Measurements from ENCODE around the gene WNT2. TPM values are rescaled to one million over a fixed set of nuclear protein-coding genes. Genes with fewer than 3 reads are reported as not detected.

The WNT2 gene
- total RNA-seq, 4 donors from 2014 or later: 0.68 to 0.99 TPM; not detected in 2

GRCh38 chr7:117227091-117227490, 95.8 kb downstream of the WNT2 start:
- no peak overlapping the region for H3K4me3 ChIP-seq
- no peaks in the 10 kb centered on the region for H3K4me1 ChIP-seq
- no peaks in the 10 kb centered on the region for H3K27me3 ChIP-seq
- TF ChIP-seq POLR2AphosphoS5 (IDR thresholded peaks at IDR 0.05) (no peak), CTCF (IDR thresholded peaks at IDR 0.05) (no peak), EP300 (IDR thresholded peaks at IDR 0.05) (no peak), POLR2A (IDR thresholded peaks at IDR 0.05) (no peak)
- no peak overlapping the region for H3K27ac ChIP-seq
- H3K9me3 ChIP-seq: no peaks in the 10 kb centered on the region
- no peak for DNase-seq (ENCODE audit: low spot score in 2 of 2)
- peaks cover 10% of the 10 kb centered on the region for H3K36me3 ChIP-seq
- WGBS: 96% methylated on average over 4 of the region's 4 CpGs

GRCh38 chr7:117225536-117225935, 97.3 kb downstream of the WNT2 start:
- 86% methylated on average over 6 of the region's 6 CpGs for WGBS
- no peak overlapping the region for H3K4me3 ChIP-seq
- H3K4me1 ChIP-seq: no peaks in the 10 kb centered on the region
- TF ChIP-seq POLR2A (IDR thresholded peaks at IDR 0.05) (no peak), EP300 (IDR thresholded peaks at IDR 0.05) (no peak), POLR2AphosphoS5 (IDR thresholded peaks at IDR 0.05) (no peak)
- H3K27ac ChIP-seq: no peak overlapping the region
- H3K9me3 ChIP-seq: no peaks in the 10 kb centered on the region
- DNase-seq (ENCODE audit: low spot score in 2 of 2): no peak
- no peaks in the 10 kb centered on the region for H3K27me3 ChIP-seq
- H3K36me3 ChIP-seq: peaks cover 18% of the 10 kb centered on the region

Other genes with a start within 250 kb of the WNT2 start
- not detected for gene ASZ1, start 104.4 kb upstream of the WNT2 start, total RNA-seq
- gene CFTR, start 157.0 kb upstream of the WNT2 start, total RNA-seq: 10 to 100 TPM in 2 of 4 donors, 1 to 10 TPM in 2; 3.4 to 13.5 (median 7.1) TPM

Measured in suprapubic skin (tissue), 4 donors.